K562 (cell line): ENCODE results near the gene HPN. TPM values are rescaled to one million over a fixed set of nuclear protein-coding genes. Genes with fewer than 3 reads are reported as not detected.

Experiments
- BMI1 ChIP-seq: fragments of 150-350 bp; IDR thresholded peaks from 2 replicates; pipeline ENCODE4 v1.6.1; 2014; ENCODE audit warnings: low read length
- BRD9 ChIP-seq: fragments of 450-650 bp; IDR thresholded peaks from 2 replicates; pipeline ENCODE4 v1.6.1; 2018; ENCODE audit warnings: low read depth; ENCODE audit not compliant: partially characterized antibody
- CCNT2 ChIP-seq: IDR thresholded peaks from 2 replicates; pipeline ENCODE4 v1.6.1; 2011; ENCODE audit warnings: borderline replicate concordance, low read depth, mild to moderate bottlenecking, moderate library complexity, mixed read lengths, low read length; ENCODE audit not compliant: insufficient read length; ENCODE audit errors: extremely low read depth
- ETV1 ChIP-seq: fragments of 450-650 bp; conservative IDR thresholded peaks from 2 replicates; pipeline ENCODE4 v1.6.1; 2016; ENCODE audit warnings: missing genetic modification characterization, control low read depth, low read depth, missing compliant biosample characterization
- GATA2 ChIP-seq: sonication (generic); formaldehyde crosslinking; IDR thresholded peaks from 2 replicates; pipeline ENCODE4 v1.4.0; 2020; ENCODE audit warnings: mild to moderate bottlenecking, missing genetic modification reagents
- HNRNPH1 ChIP-seq: fragments of 200-400 bp; formaldehyde crosslinking; optimal IDR thresholded peaks from 2 replicates; pipeline ENCODE3; 2017; ENCODE audit warnings: low read depth, mild to moderate bottlenecking, low read length, moderate library complexity
- KAT8 ChIP-seq: fragments of 450-650 bp; IDR thresholded peaks from 2 replicates; pipeline ENCODE4 v1.6.1; 2016; ENCODE audit warnings: low read depth, mild to moderate bottlenecking
- NONO ChIP-seq, 2 experiments: fragments of 200-400 bp in 1 of 2; fragments of 450-650 bp in 1 of 2; formaldehyde crosslinking in 1 of 2; IDR thresholded peaks; 2 replicates each; pipeline ENCODE4 v1.6.1; 2017; ENCODE audit warnings: low read depth in 2 of 2, mild to moderate bottlenecking in 2 of 2, moderate library complexity in 2 of 2, low read length in 1 of 2
- RBM25 ChIP-seq: fragments of 200-400 bp; formaldehyde crosslinking; IDR thresholded peaks from 2 replicates; pipeline ENCODE4 v1.6.1; 2018; ENCODE audit warnings: low read length, low read depth, moderate library complexity; ENCODE audit not compliant: severe bottlenecking
- SMARCA4 ChIP-seq: fragments of 450-650 bp; IDR thresholded peaks from 2 replicates; pipeline ENCODE4 v1.6.1; 2016
- SREBF1 ChIP-seq: fragments of 150-350 bp; IDR thresholded peaks from 2 replicates; pipeline ENCODE4 v1.6.1; 2014; ENCODE audit warnings: antibody characterized with exemption, low read depth, low read length, borderline replicate concordance
- polyA plus RNA-seq, 8 experiments: library from polyadenylated mRNA; depleted of rRNA in 4 of 8; stranded (reverse) in 5 of 8; unstranded in 3 of 8; fragments of >200 nt; fragmentation: Nextera tagmentation in 2 of 8; fragmentation: Illumina TruSeq in 1 of 8; extraction: Ambion mirVana in 2 of 8; extraction: Trizol in 1 of 8; gene quantifications; 2 replicates each; pipeline versions ENCODE4 v1.2.1 to v1.2.3, GENCODE V29; 2011 to 2014; ENCODE audit warnings: inconsistent platforms in 1 of 8, missing spikeins in 1 of 8
- total RNA-seq, 7 experiments: library from RNA; depleted of rRNA in 6 of 7; stranded (reverse); fragments of >200 nt in 6 of 7; fragmentation: Illumina TruSeq in 2 of 7; extraction: Trizol in 2 of 7; gene quantifications; 2 replicates each; pipeline versions ENCODE4 v1.2.1 to v1.2.3, GENCODE V29; 2011 to 2021; ENCODE audit warnings: low replicate concordance in 1 of 7
- TF ChIP-seq, protein P1 (sequence below): sonication (generic); formaldehyde crosslinking; IDR thresholded peaks from 2 replicates; pipeline ENCODE4 v1.9.0; 2022; ENCODE audit warnings: mild to moderate bottlenecking, missing genetic modification reagents
- TF ChIP-seq, protein P2 (sequence below), 2 experiments: fragments of 450-650 bp; IDR thresholded peaks; 2 replicates each; pipeline ENCODE4 v1.6.1; 2016
- TF ChIP-seq, protein P3 (sequence below): fragments of 450-650 bp; IDR thresholded peaks from 2 replicates; pipeline ENCODE4 v1.6.1; 2016; ENCODE audit warnings: low read depth
- TF ChIP-seq, protein P4 (sequence below): fragments of 450-650 bp; formaldehyde crosslinking; conservative IDR thresholded peaks from 2 replicates; pipeline ENCODE4 v1.4.0; 2022; ENCODE audit warnings: mild to moderate bottlenecking, missing genetic modification characterization

Gene HPN
- total and polyA plus RNA-seq, 9 of the 15 experiments (the other 6 are each of a cell fraction or from before 2014, with no cell fraction given), result 0.10 to 0.20 TPM; not detected in 7

DNA sequence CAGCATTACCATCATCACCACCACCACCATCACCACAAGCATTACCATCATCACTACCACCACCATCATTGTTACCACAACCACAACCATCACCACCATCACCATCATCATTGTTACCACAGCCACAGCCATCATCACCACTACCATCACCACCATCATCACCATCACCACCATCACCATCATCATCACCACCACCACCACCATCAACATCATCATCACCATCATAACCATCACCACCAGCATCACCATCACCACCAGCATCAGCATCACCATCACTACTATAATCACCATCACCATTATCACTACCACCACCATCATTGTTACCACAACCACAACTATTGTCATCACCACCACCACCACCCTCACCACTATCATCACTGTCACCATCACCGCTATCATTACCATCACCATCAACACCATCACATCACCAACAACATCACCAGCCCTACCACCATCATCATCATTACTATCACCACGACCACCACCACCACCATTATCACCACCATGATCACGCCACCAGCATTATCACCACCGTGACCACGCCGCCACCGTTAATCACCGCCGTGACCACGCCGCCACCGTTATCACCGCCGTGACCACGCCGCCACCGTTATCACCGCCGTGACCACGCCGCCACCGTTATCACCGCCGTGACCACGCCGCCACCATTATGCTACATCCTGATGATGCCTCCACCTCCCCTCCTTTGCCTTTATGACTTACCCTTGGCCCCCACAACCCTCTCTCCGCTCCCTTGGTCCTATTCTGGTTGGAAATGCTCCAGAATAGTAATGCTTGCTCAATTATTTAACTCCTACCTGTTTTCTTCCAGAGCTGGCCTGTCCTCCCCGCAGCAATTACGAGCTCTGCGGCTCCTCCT, 64.1 kb downstream of the HPN start (continued):
- no peak for TF ChIP-seq RBM25
- TF ChIP-seq, protein P1, sequence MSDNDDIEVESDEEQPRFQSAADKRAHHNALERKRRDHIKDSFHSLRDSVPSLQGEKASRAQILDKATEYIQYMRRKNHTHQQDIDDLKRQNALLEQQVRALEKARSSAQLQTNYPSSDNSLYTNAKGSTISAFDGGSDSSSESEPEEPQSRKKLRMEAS (CRISPR knock-in tag), result peak; percentile 10; the same call in 1 of the 2 replicates
- TF ChIP-seq HNRNPH1, result no peak
- TF ChIP-seq, protein P2, sequence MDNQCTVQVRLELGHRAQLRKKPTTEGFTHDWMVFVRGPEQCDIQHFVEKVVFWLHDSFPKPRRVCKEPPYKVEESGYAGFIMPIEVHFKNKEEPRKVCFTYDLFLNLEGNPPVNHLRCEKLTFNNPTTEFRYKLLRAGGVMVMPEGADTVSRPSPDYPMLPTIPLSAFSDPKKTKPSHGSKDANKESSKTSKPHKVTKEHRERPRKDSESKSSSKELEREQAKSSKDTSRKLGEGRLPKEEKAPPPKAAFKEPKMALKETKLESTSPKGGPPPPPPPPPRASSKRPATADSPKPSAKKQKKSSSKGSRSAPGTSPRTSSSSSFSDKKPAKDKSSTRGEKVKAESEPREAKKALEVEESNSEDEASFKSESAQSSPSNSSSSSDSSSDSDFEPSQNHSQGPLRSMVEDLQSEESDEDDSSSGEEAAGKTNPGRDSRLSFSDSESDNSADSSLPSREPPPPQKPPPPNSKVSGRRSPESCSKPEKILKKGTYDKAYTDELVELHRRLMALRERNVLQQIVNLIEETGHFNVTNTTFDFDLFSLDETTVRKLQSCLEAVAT (IDR thresholded peaks at IDR 0.05), result peak in 1 of 2 experiments; percentile 67; a peak in 1 of 4 replicates
- TF ChIP-seq BMI1, result no peak
- TF ChIP-seq GATA2 (CRISPR knock-in tag), result 0 out of 2 replicates have a peak, but pooled peaks have one; percentile 29
- TF ChIP-seq, protein P3, sequence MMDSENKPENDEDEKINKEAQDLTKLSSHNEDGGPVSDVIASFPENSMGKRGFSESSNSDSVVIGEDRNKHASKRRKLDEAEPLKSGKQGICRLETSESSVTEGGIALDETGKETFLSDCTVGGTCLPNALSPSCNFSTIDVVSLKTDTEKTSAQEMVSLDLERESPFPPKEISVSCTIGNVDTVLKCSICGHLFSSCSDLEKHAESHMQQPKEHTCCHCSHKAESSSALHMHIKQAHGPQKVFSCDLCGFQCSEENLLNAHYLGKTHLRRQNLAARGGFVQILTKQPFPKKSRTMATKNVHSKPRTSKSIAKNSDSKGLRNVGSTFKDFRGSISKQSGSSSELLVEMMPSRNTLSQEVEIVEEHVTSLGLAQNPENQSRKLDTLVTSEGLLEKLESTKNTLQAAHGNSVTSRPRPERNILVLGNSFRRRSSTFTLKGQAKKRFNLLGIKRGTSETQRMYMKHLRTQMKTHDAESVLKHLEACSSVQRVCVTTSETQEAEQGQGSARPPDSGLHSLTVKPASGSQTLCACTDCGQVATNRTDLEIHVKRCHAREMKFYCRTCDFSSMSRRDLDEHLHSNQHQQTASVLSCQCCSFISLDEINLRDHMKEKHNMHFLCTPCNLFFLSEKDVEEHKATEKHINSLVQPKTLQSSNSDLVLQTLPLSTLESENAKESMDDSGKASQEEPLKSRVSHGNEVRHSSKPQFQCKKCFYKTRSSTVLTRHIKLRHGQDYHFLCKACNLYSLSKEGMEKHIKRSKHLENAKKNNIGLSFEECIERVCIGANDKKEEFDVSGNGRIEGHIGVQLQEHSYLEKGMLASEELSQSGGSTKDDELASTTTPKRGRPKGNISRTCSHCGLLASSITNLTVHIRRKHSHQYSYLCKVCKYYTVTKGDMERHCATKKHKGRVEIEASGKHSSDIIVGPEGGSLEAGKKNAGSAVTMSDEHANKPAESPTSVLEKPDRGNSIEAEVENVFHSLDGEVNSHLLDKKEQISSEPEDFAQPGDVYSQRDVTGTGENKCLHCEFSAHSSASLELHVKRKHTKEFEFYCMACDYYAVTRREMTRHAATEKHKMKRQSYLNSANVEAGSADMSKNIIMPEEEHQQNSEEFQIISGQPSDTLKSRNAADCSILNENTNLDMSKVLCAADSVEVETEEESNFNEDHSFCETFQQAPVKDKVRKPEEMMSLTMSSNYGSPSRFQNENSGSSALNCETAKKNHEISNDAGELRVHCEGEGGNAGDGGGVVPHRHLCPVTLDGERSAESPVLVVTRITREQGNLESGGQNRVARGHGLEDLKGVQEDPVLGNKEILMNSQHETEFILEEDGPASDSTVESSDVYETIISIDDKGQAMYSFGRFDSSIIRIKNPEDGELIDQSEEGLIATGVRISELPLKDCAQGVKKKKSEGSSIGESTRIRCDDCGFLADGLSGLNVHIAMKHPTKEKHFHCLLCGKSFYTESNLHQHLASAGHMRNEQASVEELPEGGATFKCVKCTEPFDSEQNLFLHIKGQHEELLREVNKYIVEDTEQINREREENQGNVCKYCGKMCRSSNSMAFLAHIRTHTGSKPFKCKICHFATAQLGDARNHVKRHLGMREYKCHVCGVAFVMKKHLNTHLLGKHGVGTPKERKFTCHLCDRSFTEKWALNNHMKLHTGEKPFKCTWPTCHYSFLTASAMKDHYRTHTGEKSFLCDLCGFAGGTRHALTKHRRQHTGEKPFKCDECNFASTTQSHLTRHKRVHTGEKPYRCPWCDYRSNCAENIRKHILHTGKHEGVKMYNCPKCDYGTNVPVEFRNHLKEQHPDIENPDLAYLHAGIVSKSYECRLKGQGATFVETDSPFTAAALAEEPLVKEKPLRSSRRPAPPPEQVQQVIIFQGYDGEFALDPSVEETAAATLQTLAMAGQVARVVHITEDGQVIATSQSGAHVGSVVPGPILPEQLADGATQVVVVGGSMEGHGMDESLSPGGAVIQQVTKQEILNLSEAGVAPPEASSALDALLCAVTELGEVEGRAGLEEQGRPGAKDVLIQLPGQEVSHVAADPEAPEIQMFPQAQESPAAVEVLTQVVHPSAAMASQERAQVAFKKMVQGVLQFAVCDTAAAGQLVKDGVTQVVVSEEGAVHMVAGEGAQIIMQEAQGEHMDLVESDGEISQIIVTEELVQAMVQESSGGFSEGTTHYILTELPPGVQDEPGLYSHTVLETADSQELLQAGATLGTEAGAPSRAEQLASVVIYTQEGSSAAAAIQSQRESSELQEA, result no peak; the same call in 1 of the 2 replicates
- no peak for TF ChIP-seq KAT8
- no peak for TF ChIP-seq SREBF1
- TF ChIP-seq ETV1 (tag), result no peak; the same call in 1 of the 2 replicates
- TF ChIP-seq, protein P4, sequence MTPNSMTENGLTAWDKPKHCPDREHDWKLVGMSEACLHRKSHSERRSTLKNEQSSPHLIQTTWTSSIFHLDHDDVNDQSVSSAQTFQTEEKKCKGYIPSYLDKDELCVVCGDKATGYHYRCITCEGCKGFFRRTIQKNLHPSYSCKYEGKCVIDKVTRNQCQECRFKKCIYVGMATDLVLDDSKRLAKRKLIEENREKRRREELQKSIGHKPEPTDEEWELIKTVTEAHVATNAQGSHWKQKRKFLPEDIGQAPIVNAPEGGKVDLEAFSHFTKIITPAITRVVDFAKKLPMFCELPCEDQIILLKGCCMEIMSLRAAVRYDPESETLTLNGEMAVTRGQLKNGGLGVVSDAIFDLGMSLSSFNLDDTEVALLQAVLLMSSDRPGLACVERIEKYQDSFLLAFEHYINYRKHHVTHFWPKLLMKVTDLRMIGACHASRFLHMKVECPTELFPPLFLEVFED, result 0 out of 2 replicates have a peak, but pooled peaks have one; percentile 43
- TF ChIP-seq BRD9, result peak; percentile 35
- TF ChIP-seq NONO (IDR thresholded peaks at IDR 0.05; ENCODE audit: low read depth in 2 of 2, low read length in 1 of 2), result no peak
- no peak; the same call in 1 of the 2 replicates for TF ChIP-seq SMARCA4
- peak; percentile 70 for TF ChIP-seq CCNT2
